Measurements from ENCODE around the gene ZNF462.

The ZNF462 gene

DNA sequence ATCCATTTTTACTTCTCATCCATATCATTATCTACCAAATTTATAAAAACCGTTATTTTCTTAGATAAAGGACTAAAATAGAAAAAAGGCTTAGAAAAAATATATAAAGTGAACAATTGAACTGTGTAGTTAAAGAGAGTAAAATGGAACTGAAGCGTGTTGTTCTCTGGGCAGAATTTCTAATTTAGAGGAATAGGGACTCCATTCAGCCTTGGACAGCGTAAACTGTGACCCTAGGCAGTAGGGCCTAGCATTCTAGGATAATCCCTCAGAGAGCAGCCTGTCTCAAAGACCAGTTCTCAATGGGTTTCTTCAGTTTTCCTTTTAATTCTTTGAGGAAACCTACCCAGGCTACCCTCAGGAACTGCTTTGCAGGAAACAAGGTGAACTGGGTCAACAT is 11.1 kb downstream of the ZNF462 start:
- DNase-seq, result no peak
- no peak overlapping the region for H4K8ac ChIP-seq (ENCODE audit: low read depth, low read length)
- H3K4me3 ChIP-seq (ENCODE audit: low read length), result no peak overlapping the region
- no peak overlapping the region for H2BK5ac ChIP-seq (ENCODE audit: low read length)
- H3K27ac ChIP-seq (ENCODE audit: low read depth, low read length), result no peak overlapping the region
- H3K4ac ChIP-seq (ENCODE audit: low read depth, low read length), result no peak overlapping the region
- H3K4me2 ChIP-seq (ENCODE audit: low read length), result no peak overlapping the region
- no peaks in the 10 kb centered on the region for H3K27me3 ChIP-seq (ENCODE audit: insufficient read depth, low read length, poor library complexity)
- H2AK5ac ChIP-seq (ENCODE audit: low read length), result no peak overlapping the region
- H3K18ac ChIP-seq (ENCODE audit: low read length), result peak overlapping the region; percentile 28
- WGBS (ENCODE audit: extremely low coverage, insufficient coverage, low lambda C conversion rate), result no CpG with 5 or more reads among the region's 3 CpGs
- no peak overlapping the region for H2BK15ac ChIP-seq (replicated peaks; ENCODE audit: low read depth)
- no peak overlapping the region for H4K5ac ChIP-seq (ENCODE audit: low read length)
- H3K23ac ChIP-seq (ENCODE audit: low read length), result no peak overlapping the region
- H3K79me2 ChIP-seq (ENCODE audit: control insufficient read depth, insufficient read depth, low read length), result peaks cover 69% of the 10 kb centered on the region
- H2BK120ac ChIP-seq (ENCODE audit: low read depth, low read length), result no peak overlapping the region
- no peak overlapping the region for H3K9ac ChIP-seq (ENCODE audit: low read length)
- H3K36me3 ChIP-seq (ENCODE audit: control insufficient read depth, insufficient read depth, low read length), result no peaks in the 10 kb centered on the region
- H3K56ac ChIP-seq (ENCODE audit: low read length), result no peak overlapping the region
- H3K4me1 ChIP-seq (ENCODE audit: control insufficient read depth, low read depth, low read length), result peaks cover 12% of the 10 kb centered on the region
- H3K79me1 ChIP-seq (ENCODE audit: low read length), result peaks cover 13% of the 10 kb centered on the region

- Histone ChIP-seq H3K4me2 (ENCODE audit: low read length) (no peak overlapping the region), H3K79me2 (ENCODE audit: control insufficient read depth, insufficient read depth, low read length) (peaks cover 68% of the 10 kb centered on the region), H2BK120ac (ENCODE audit: low read depth, low read length) (no peak overlapping the region), H3K9ac (ENCODE audit: low read length) (no peak overlapping the region), H2BK15ac (replicated peaks; ENCODE audit: low read depth) (no peak overlapping the region), H3K23ac (ENCODE audit: low read length) (no peak overlapping the region), H4K5ac (ENCODE audit: low read length) (no peak overlapping the region), H3K27me3 (ENCODE audit: insufficient read depth, low read length, poor library complexity) (no peaks in the 10 kb centered on the region), H2BK5ac (ENCODE audit: low read length) (no peak overlapping the region), H3K4me1 (ENCODE audit: control insufficient read depth, low read depth, low read length) (peaks cover 12% of the 10 kb centered on the region), H3K18ac (ENCODE audit: low read length) (no peak overlapping the region), H3K4ac (ENCODE audit: low read depth, low read length) (no peak overlapping the region), H3K79me1 (ENCODE audit: low read length) (peaks cover 17% of the 10 kb centered on the region), H3K36me3 (ENCODE audit: control insufficient read depth, insufficient read depth, low read length) (no peaks in the 10 kb centered on the region), H3K27ac (ENCODE audit: low read depth, low read length) (no peak overlapping the region), H2AK5ac (ENCODE audit: low read length) (no peak overlapping the region), H3K56ac (ENCODE audit: low read length) (no peak overlapping the region), H3K4me3 (ENCODE audit: low read length) (no peak overlapping the region), H4K8ac (ENCODE audit: low read depth, low read length) (no peak overlapping the region)
- no peak for DNase-seq
- no CpG with 5 or more reads among the region's 2 CpGs for WGBS (ENCODE audit: extremely low coverage, insufficient coverage, low lambda C conversion rate)
Measured at GRCh38 chr9:106874652-106875051, 11.7 kb downstream of the ZNF462 start.

GRCh38 chr9:106875529-106875928 is 12.6 kb downstream of the ZNF462 start:
- no peaks in the 10 kb centered on the region for H3K27me3 ChIP-seq (ENCODE audit: insufficient read depth, low read length, poor library complexity)
- no peak for DNase-seq
- H2BK120ac ChIP-seq (ENCODE audit: low read depth, low read length), result no peak overlapping the region
- no peak overlapping the region for H2BK5ac ChIP-seq (ENCODE audit: low read length)
- H4K5ac ChIP-seq (ENCODE audit: low read length), result no peak overlapping the region
- no peak overlapping the region for H4K8ac ChIP-seq (ENCODE audit: low read depth, low read length)
- H3K79me1 ChIP-seq (ENCODE audit: low read length), result peaks cover 20% of the 10 kb centered on the region
- WGBS (ENCODE audit: extremely low coverage, insufficient coverage, low lambda C conversion rate), result no CpG with 5 or more reads among the region's 3 CpGs
- no peak overlapping the region for H2BK15ac ChIP-seq (replicated peaks; ENCODE audit: low read depth)
- H3K4me3 ChIP-seq (ENCODE audit: low read length), result no peak overlapping the region
- H3K18ac ChIP-seq (ENCODE audit: low read length), result no peak overlapping the region
- H3K27ac ChIP-seq (ENCODE audit: low read depth, low read length), result no peak overlapping the region
- H2AK5ac ChIP-seq (ENCODE audit: low read length), result no peak overlapping the region
- H3K36me3 ChIP-seq (ENCODE audit: control insufficient read depth, insufficient read depth, low read length), result no peaks in the 10 kb centered on the region
- H3K9ac ChIP-seq (ENCODE audit: low read length), result no peak overlapping the region
- H3K79me2 ChIP-seq (ENCODE audit: control insufficient read depth, insufficient read depth, low read length), result peaks cover 74% of the 10 kb centered on the region
- H3K56ac ChIP-seq (ENCODE audit: low read length), result no peak overlapping the region
- H3K23ac ChIP-seq (ENCODE audit: low read length), result no peak overlapping the region
- H3K4me1 ChIP-seq (ENCODE audit: control insufficient read depth, low read depth, low read length), result peaks cover 12% of the 10 kb centered on the region
- no peak overlapping the region for H3K4me2 ChIP-seq (ENCODE audit: low read length)
- H3K4ac ChIP-seq (ENCODE audit: low read depth, low read length), result no peak overlapping the region

- Histone ChIP-seq H3K36me3 (ENCODE audit: control insufficient read depth, insufficient read depth, low read length) (no peaks in the 10 kb centered on the region), H2AK5ac (ENCODE audit: low read length) (no peak overlapping the region)
- WGBS (ENCODE audit: extremely low coverage, insufficient coverage, low lambda C conversion rate), result no CpG with 5 or more reads among the region's 6 CpGs
Measured at GRCh38 chr9:106877345-106877744, 14.4 kb downstream of the ZNF462 start.

DNA sequence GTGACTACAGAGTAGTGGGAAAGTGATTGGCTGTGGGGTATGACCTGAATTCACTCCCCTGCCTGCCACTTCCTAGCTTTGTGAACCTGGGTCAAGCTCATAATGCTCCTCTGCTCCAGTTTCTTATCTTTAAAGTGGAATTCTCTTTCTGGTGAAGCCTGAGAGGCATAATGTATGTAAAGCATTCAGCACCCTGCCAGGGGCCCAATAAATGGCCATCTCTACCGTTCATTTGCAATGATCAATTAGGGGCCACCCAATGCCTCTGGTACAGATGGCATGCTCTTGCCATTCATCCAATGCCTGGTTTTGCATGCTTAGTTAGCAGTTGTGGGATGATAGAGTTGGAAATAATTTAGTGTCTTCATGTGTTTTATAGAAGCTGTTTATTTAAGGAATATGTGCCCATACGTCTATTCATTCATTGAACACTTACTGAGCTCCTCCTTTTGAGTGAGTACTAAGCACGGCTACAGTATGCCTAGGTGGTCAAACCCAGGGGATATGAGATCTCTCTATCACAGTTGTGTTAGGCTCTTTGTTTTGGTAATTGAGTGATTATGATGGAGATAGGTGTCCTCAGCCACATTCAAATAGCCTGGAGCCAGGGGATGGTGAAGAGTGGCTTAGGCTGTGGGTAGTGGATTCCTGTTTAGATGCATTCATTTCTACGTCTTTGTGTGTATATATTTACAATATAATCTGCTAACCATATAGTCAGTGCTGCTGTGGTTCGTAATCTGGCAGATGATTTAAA is 15.3 kb downstream of the ZNF462 start:
- Histone ChIP-seq H3K56ac (ENCODE audit: low read length) (no peak overlapping the region), H2BK5ac (ENCODE audit: low read length) (no peak overlapping the region), H3K4me1 (ENCODE audit: control insufficient read depth, low read depth, low read length) (peaks cover 12% of the 10 kb centered on the region), H2BK15ac (replicated peaks; ENCODE audit: low read depth) (no peak overlapping the region), H3K18ac (ENCODE audit: low read length) (peak overlapping the region; percentile 80), H3K23ac (ENCODE audit: low read length) (no peak overlapping the region), H2AK5ac (ENCODE audit: low read length) (no peak overlapping the region), H3K4ac (ENCODE audit: low read depth, low read length) (no peak overlapping the region), H3K4me3 (ENCODE audit: low read length) (no peak overlapping the region), H3K79me1 (ENCODE audit: low read length) (peaks cover 17% of the 10 kb centered on the region), H3K4me2 (ENCODE audit: low read length) (no peak overlapping the region), H4K5ac (ENCODE audit: low read length) (no peak overlapping the region), H3K79me2 (ENCODE audit: control insufficient read depth, insufficient read depth, low read length) (peaks cover 60% of the 10 kb centered on the region), H2BK120ac (ENCODE audit: low read depth, low read length) (no peak overlapping the region), H3K9ac (ENCODE audit: low read length) (no peak overlapping the region), H3K27ac (ENCODE audit: low read depth, low read length) (no peak overlapping the region), H3K27me3 (ENCODE audit: insufficient read depth, low read length, poor library complexity) (no peaks in the 10 kb centered on the region), H4K8ac (ENCODE audit: low read depth, low read length) (no peak overlapping the region), H3K36me3 (ENCODE audit: control insufficient read depth, insufficient read depth, low read length) (no peaks in the 10 kb centered on the region)
- DNase-seq, result peak; percentile 63
- no CpG with 5 or more reads among the region's 5 CpGs for WGBS (ENCODE audit: extremely low coverage, insufficient coverage, low lambda C conversion rate)

More at GRCh38 chr9:106877345-106877744, 14.4 kb downstream of the ZNF462 start:
- no peak overlapping the region for H2BK15ac ChIP-seq (replicated peaks; ENCODE audit: low read depth)
- peaks cover 12% of the 10 kb centered on the region for H3K4me1 ChIP-seq (ENCODE audit: control insufficient read depth, low read depth, low read length)
- no peak overlapping the region for H2BK120ac ChIP-seq (ENCODE audit: low read depth, low read length)
- H3K27me3 ChIP-seq (ENCODE audit: insufficient read depth, low read length, poor library complexity), result no peaks in the 10 kb centered on the region
- H3K56ac ChIP-seq (ENCODE audit: low read length), result no peak overlapping the region
- H3K4ac ChIP-seq (ENCODE audit: low read depth, low read length), result no peak overlapping the region
- no peak overlapping the region for H3K4me3 ChIP-seq (ENCODE audit: low read length)
- H3K4me2 ChIP-seq (ENCODE audit: low read length), result no peak overlapping the region
- no peak overlapping the region for H4K8ac ChIP-seq (ENCODE audit: low read depth, low read length)
- H3K79me2 ChIP-seq (ENCODE audit: control insufficient read depth, insufficient read depth, low read length), result peaks cover 63% of the 10 kb centered on the region
- no peak overlapping the region for H4K5ac ChIP-seq (ENCODE audit: low read length)
- peaks cover 17% of the 10 kb centered on the region for H3K79me1 ChIP-seq (ENCODE audit: low read length)
- no peak overlapping the region for H3K27ac ChIP-seq (ENCODE audit: low read depth, low read length)
- no peak overlapping the region for H3K18ac ChIP-seq (ENCODE audit: low read length)
- no peak overlapping the region for H3K23ac ChIP-seq (ENCODE audit: low read length)
- no peak overlapping the region for H2BK5ac ChIP-seq (ENCODE audit: low read length)
- no peak overlapping the region for H3K9ac ChIP-seq (ENCODE audit: low read length)
- no peak for DNase-seq

DNA sequence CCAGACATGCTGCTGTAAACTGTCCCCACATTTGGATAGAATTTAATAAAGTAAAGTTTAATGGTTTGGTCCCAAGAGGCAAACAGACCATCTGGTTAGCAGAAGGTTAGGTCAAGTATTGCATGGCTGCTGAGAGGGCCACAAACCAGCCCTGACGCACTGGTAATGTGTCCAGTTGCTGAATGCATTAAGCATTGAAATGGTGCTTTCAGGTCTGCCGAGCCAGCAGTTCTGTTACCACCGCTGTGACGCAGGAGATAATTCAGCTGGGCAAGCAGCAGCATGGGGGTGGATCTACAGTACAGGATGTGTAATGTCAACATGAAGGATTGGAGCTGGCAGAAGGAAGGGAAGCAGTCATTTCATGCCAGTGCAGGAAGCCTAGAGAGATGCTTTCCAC is 16.0 kb downstream of the ZNF462 start:
- H3K79me1 ChIP-seq (ENCODE audit: low read length), result peaks cover 20% of the 10 kb centered on the region
- H3K27me3 ChIP-seq (ENCODE audit: insufficient read depth, low read length, poor library complexity), result no peaks in the 10 kb centered on the region
- H2BK120ac ChIP-seq (ENCODE audit: low read depth, low read length), result no peak overlapping the region
- no peak overlapping the region for H3K4me3 ChIP-seq (ENCODE audit: low read length)
- no peak overlapping the region for H3K23ac ChIP-seq (ENCODE audit: low read length)
- H3K18ac ChIP-seq (ENCODE audit: low read length), result no peak overlapping the region
- peaks cover 59% of the 10 kb centered on the region for H3K79me2 ChIP-seq (ENCODE audit: control insufficient read depth, insufficient read depth, low read length)
- peaks cover 14% of the 10 kb centered on the region for H3K4me1 ChIP-seq (ENCODE audit: control insufficient read depth, low read depth, low read length)
- H2BK5ac ChIP-seq (ENCODE audit: low read length), result no peak overlapping the region
- no peak overlapping the region for H3K4me2 ChIP-seq (ENCODE audit: low read length)
- WGBS (ENCODE audit: extremely low coverage, insufficient coverage, low lambda C conversion rate), result no CpG with 5 or more reads among the region's 4 CpGs
- H3K27ac ChIP-seq (ENCODE audit: low read depth, low read length), result no peak overlapping the region
- no peak overlapping the region for H2AK5ac ChIP-seq (ENCODE audit: low read length)
- no peak for DNase-seq
- H3K36me3 ChIP-seq (ENCODE audit: control insufficient read depth, insufficient read depth, low read length), result no peaks in the 10 kb centered on the region
- no peak overlapping the region for H3K56ac ChIP-seq (ENCODE audit: low read length)
- no peak overlapping the region for H4K8ac ChIP-seq (ENCODE audit: low read depth, low read length)
- H3K4ac ChIP-seq (ENCODE audit: low read depth, low read length), result no peak overlapping the region
- no peak overlapping the region for H3K9ac ChIP-seq (ENCODE audit: low read length)
- H4K5ac ChIP-seq (ENCODE audit: low read length), result no peak overlapping the region
- no peak overlapping the region for H2BK15ac ChIP-seq (replicated peaks; ENCODE audit: low read depth)

Data from mesendoderm (in vitro differentiated cells).